CD8-positive, alpha-beta memory T cell (primary cell): ENCODE results near the gene OCA2. TPM values are rescaled to one million over a fixed set of nuclear protein-coding genes. Genes with fewer than 3 reads are reported as not detected.

Source experiments
- CTCF ChIA-PET: fragments of 350-600 bp; sonication (Branson Sonifier 250); formaldehyde crosslinking; loops from one replicate; lab custom pipeline; 2021; ENCODE audit warnings: antibody characterized with exemption; lab: Charles Lee
- POLR2A ChIA-PET: fragments of 350-600 bp; sonication (Branson Sonifier 250); formaldehyde crosslinking; loops from one replicate; lab custom pipeline; 2021; ENCODE audit warnings: antibody characterized with exemption; lab: Charles Lee
- DNase-seq, 5 donors: peaks; one replicate each; pipeline versions ENCODE4 v3.0.0 to v3.0.0-alpha.2; 2020 to 2022; ENCODE audit warnings: mixed read lengths in 1 of 5
- H3K27ac ChIP-seq: one replicate; pipeline ENCODE4 v1.7.0; 2013; ENCODE audit warnings: low read depth, mild to moderate bottlenecking, low read length, moderate library complexity
- H3K27me3 ChIP-seq: 2 replicates; pipeline ENCODE4 v1.7.0; 2013; ENCODE audit warnings: low read length, mild to moderate bottlenecking; ENCODE audit not compliant: insufficient read depth, poor library complexity, severe bottlenecking
- H3K36me3 ChIP-seq: 2 replicates; pipeline ENCODE4 v1.7.0; 2013; ENCODE audit warnings: mild to moderate bottlenecking, low read length, moderate library complexity; ENCODE audit not compliant: insufficient read depth
- H3K4me1 ChIP-seq: 2 replicates; pipeline ENCODE4 v1.7.0; 2013; ENCODE audit warnings: mild to moderate bottlenecking, low read length, moderate library complexity; ENCODE audit not compliant: insufficient read depth
- H3K4me3 ChIP-seq: 2 replicates; pipeline ENCODE4 v1.7.0; 2013; ENCODE audit warnings: mild to moderate bottlenecking, low read length
- H3K9me3 ChIP-seq: 2 replicates; pipeline ENCODE4 v1.7.0; 2013; ENCODE audit warnings: mild to moderate bottlenecking, low read length
- H3K27ac Mint-ChIP-seq, 8 donors: one replicate each; pipeline ENCODE4 v1.8.0; 2020 to 2021; ENCODE audit warnings: mixed read lengths in 8 of 8, mild to moderate bottlenecking in 6 of 8, inconsistent platforms in 3 of 8, moderate library complexity in 3 of 8
- H3K27me3 Mint-ChIP-seq, 2 donors: one replicate each; pipeline ENCODE4 v1.8.0; 2020 to 2021; ENCODE audit warnings: mixed read lengths in 2 of 2, mild to moderate bottlenecking in 1 of 2, moderate library complexity in 1 of 2
- H3K36me3 Mint-ChIP-seq, 3 donors: one replicate each; pipeline ENCODE4 v1.8.0; 2020 to 2021; ENCODE audit warnings: mixed read lengths in 3 of 3, inconsistent platforms in 1 of 3, mild to moderate bottlenecking in 1 of 3
- H3K4me1 Mint-ChIP-seq, 3 donors: one replicate each; pipeline ENCODE4 v1.8.0; 2020 to 2021; ENCODE audit warnings: mixed read lengths in 3 of 3, inconsistent platforms in 1 of 3, mild to moderate bottlenecking in 1 of 3
- H3K4me3 Mint-ChIP-seq, 7 donors: one replicate each; pipeline ENCODE4 v1.8.0; 2020 to 2021; ENCODE audit warnings: mixed read lengths in 7 of 7, mild to moderate bottlenecking in 6 of 7, moderate library complexity in 4 of 7, inconsistent platforms in 2 of 7
- H3K9me3 Mint-ChIP-seq, 5 donors: one replicate each; pipeline ENCODE4 v1.8.0; 2020 to 2022; ENCODE audit warnings: mixed read lengths in 5 of 5, mild to moderate bottlenecking in 3 of 5, moderate library complexity in 2 of 5, inconsistent platforms in 1 of 5
- polyA plus RNA-seq: library from polyadenylated mRNA; unstranded; fragments of 300-500 nt; fragmentation: Illumina TruSeq; gene quantifications from one replicate; pipeline ENCODE4 v1.2.3, GENCODE V29; 2021
- total RNA-seq, 2 experiments: library from RNA; stranded (reverse); gene quantifications; one replicate each; pipeline ENCODE4 v1.2.3, GENCODE V29; 2021

Gene OCA2
- total and polyA plus RNA-seq, 3 experiments from 2014 or later = not detected

GRCh38 chr15:27928386-27928785 lies 170.7 kb downstream of the OCA2 start:
- H3K4me1 ChIP-seq = no peaks in the 10 kb centered on the region
- no peak overlapping the region for H3K4me3 ChIP-seq
- ChIA-PET POLR2A (no interaction called here), CTCF (no interaction called here)
- H3K36me3 Mint-ChIP-seq = no peaks in the 10 kb centered on the region
- peaks cover 0 to 1% of the 10 kb centered on the region in 2 donors for H3K27me3 Mint-ChIP-seq
- no peaks in the 10 kb centered on the region for H3K9me3 ChIP-seq
- no peaks in the 10 kb centered on the region for H3K36me3 ChIP-seq
- H3K4me1 Mint-ChIP-seq = no peaks in the 10 kb centered on the region
- H3K27ac Mint-ChIP-seq = no peak overlapping the region
- peaks cover 8 to 28% (median 10%) of the 10 kb centered on the region in 5 donors for H3K9me3 Mint-ChIP-seq
- H3K27me3 ChIP-seq = no peaks in the 10 kb centered on the region
- DNase-seq = no peak
- H3K27ac ChIP-seq = no peak overlapping the region
- H3K4me3 Mint-ChIP-seq = no peak overlapping the region

DNA sequence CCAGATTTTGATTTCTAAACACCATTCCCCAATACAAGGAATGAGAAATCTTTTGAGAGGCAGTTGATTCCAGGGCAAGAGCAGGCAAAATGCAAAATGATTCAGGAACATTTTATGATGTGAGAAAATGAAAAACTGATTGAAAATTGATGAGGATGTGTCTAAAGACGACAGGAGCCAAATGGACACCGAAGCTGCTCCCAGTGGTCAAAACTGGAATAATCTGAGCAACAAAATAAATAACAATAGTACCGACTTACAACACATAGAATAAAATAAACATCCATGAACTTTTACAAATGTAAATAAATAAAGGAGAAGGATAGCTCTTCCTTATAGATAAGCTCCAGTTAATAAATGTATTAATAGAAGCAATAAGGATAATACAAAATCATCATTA lies 186.8 kb downstream of the OCA2 start:
- H3K9me3 ChIP-seq = no peaks in the 10 kb centered on the region
- ChIA-PET POLR2A (no interaction called here), CTCF (no interaction called here)
- H3K36me3 ChIP-seq = no peaks in the 10 kb centered on the region
- H3K27me3 ChIP-seq = no peaks in the 10 kb centered on the region
- no peak overlapping the region for H3K27ac ChIP-seq
- no peak for DNase-seq
- H3K36me3 Mint-ChIP-seq = no peaks in the 10 kb centered on the region
- no peak overlapping the region for H3K4me3 ChIP-seq
- no peaks in the 10 kb centered on the region for H3K4me1 ChIP-seq
- no peak overlapping the region for H3K4me3 Mint-ChIP-seq
- H3K27me3 Mint-ChIP-seq = no peaks in the 10 kb centered on the region
- H3K9me3 Mint-ChIP-seq = peaks cover 4 to 33% (median 11%) of the 10 kb centered on the region in 5 donors
- no peak overlapping the region for H3K27ac Mint-ChIP-seq
- no peaks in the 10 kb centered on the region for H3K4me1 Mint-ChIP-seq

DNA sequence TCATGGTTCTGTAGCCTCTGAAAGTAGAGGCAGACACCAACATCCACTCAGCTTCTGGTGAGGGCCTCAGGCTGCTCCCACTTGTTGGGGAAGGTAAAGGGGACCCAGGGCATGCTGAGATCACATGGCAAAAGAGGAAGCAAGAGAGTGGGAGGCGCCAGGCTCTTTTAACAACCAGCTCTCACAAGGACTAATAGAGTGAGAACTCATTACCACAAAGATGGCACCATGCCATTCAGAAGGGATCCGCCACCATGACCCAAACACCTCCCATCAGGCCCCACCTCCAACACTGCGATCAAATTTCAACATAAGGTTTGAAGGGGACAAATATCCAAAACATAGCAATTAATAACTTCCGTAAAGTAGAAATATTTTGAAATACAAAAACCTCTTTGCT lies 192.3 kb downstream of the OCA2 start:
- CTCF ChIA-PET = no interaction called here
- H3K4me1 ChIP-seq = no peaks in the 10 kb centered on the region
- H3K9me3 ChIP-seq = no peaks in the 10 kb centered on the region
- H3K36me3 ChIP-seq = no peaks in the 10 kb centered on the region
- no peak overlapping the region for H3K27ac ChIP-seq
- POLR2A ChIA-PET = no interaction called here
- no peak overlapping the region for H3K27ac Mint-ChIP-seq
- H3K4me3 ChIP-seq = no peak overlapping the region
- H3K9me3 Mint-ChIP-seq = peaks cover 4 to 41% (median 9%) of the 10 kb centered on the region in 5 donors
- peaks cover 0 to 6% of the 10 kb centered on the region in 2 donors for H3K27me3 Mint-ChIP-seq
- no peak for DNase-seq
- H3K4me3 Mint-ChIP-seq = no peak overlapping the region
- H3K36me3 Mint-ChIP-seq = peaks cover 0 to 3% (median 0%) of the 10 kb centered on the region in 3 donors
- no peaks in the 10 kb centered on the region for H3K4me1 Mint-ChIP-seq
- no peaks in the 10 kb centered on the region for H3K27me3 ChIP-seq

DNA sequence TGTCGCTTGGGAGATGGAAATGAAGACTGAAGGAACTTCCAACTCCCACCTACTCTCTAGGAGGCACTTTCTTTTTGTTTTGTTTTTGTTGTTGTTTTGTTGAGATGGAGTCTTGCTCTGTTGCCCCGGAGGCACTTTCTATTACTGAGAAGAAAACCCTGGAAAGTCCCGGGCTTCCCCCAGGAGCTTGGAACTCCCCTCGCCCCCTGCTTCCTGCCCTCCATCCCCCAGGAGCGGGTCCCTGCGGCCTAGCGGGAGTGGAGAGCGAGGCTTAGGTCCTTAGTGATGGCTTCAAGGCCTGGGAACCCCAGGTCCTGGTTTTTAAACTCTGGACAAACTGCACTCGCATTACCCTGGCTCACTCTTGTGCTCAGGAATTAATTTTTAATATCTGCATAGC lies 195.7 kb downstream of the OCA2 start:
- Mint-ChIP-seq H3K4me3 (no peak overlapping the region), H3K27ac (no peak overlapping the region), H3K36me3 (peaks cover 0 to 3% (median 0%) of the 10 kb centered on the region in 3 donors), H3K9me3 (peaks cover 2 to 21% (median 7%) of the 10 kb centered on the region in 5 donors), H3K4me1 (no peaks in the 10 kb centered on the region), H3K27me3 (peaks cover 0 to 6% of the 10 kb centered on the region in 2 donors)
- Histone ChIP-seq H3K9me3 (no peaks in the 10 kb centered on the region), H3K27me3 (no peaks in the 10 kb centered on the region), H3K27ac (no peak overlapping the region), H3K4me1 (no peaks in the 10 kb centered on the region), H3K36me3 (no peaks in the 10 kb centered on the region), H3K4me3 (no peak overlapping the region)
- ChIA-PET POLR2A (no interaction called here), CTCF (no interaction called here)
- DNase-seq = no peak

GRCh38 chr15:27902680-27903385 lies 196.3 kb downstream of the OCA2 start:
- Mint-ChIP-seq H3K9me3 (peaks cover 2 to 18% (median 7%) of the 10 kb centered on the region in 5 donors), H3K36me3 (peaks cover 0 to 3% (median 0%) of the 10 kb centered on the region in 3 donors), H3K27ac (no peak overlapping the region), H3K4me3 (no peak overlapping the region), H3K4me1 (no peaks in the 10 kb centered on the region), H3K27me3 (peaks cover 0 to 6% of the 10 kb centered on the region in 2 donors)
- Histone ChIP-seq H3K27ac (no peak overlapping the region), H3K9me3 (no peaks in the 10 kb centered on the region), H3K36me3 (no peaks in the 10 kb centered on the region), H3K4me3 (no peak overlapping the region), H3K27me3 (no peaks in the 10 kb centered on the region), H3K4me1 (no peaks in the 10 kb centered on the region)
- ChIA-PET CTCF (no interaction called here), POLR2A (no interaction called here)
- DNase-seq = no peak

DNA sequence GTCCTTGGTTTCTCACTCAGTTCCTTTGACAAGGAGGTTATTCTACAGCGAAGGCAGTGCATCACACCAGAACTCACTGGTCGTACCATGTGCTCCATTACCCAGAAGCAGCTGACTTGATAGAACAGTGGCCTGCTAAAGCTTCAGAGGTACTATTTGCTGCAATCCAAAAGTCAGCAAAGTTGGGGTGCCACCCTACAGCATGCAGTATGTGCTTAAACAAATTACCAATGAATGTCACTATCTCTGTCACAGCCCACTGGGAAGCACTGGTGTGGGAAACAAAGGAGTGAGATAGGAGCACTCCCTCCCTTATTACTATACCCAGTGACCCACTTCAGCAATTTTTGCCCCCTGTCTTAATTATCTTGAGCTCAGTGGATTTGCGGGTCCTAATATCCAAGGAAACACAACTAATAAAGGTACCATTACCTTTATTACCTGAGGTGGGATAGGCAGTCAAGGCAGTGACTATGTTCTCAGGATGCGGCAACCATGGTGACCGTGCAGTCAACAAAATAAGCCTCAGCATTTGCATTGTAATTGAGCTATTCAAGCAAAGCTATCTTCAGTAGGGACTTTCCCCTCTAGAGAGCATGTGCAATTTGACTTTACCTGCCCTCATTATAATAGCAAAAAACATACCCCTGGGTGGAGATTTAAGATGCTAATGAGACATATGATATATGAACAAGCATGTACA lies 199.4 kb downstream of the OCA2 start:
- no peak overlapping the region for H3K27ac ChIP-seq
- Mint-ChIP-seq H3K4me3 (no peak overlapping the region), H3K27ac (no peak overlapping the region), H3K36me3 (peaks cover 0 to 8% (median 3%) of the 10 kb centered on the region in 3 donors), H3K9me3 (peaks cover 4 to 14% (median 12%) of the 10 kb centered on the region in 5 donors), H3K4me1 (no peaks in the 10 kb centered on the region), H3K27me3 (peaks cover 0 to 4% of the 10 kb centered on the region in 2 donors)
- POLR2A ChIA-PET = no interaction called here
- H3K4me1 ChIP-seq = no peaks in the 10 kb centered on the region
- H3K27me3 ChIP-seq = no peaks in the 10 kb centered on the region
- no peaks in the 10 kb centered on the region for H3K36me3 ChIP-seq
- no peak for DNase-seq
- H3K4me3 ChIP-seq = no peak overlapping the region
- H3K9me3 ChIP-seq = no peaks in the 10 kb centered on the region
- CTCF ChIA-PET = no interaction called here

DNA sequence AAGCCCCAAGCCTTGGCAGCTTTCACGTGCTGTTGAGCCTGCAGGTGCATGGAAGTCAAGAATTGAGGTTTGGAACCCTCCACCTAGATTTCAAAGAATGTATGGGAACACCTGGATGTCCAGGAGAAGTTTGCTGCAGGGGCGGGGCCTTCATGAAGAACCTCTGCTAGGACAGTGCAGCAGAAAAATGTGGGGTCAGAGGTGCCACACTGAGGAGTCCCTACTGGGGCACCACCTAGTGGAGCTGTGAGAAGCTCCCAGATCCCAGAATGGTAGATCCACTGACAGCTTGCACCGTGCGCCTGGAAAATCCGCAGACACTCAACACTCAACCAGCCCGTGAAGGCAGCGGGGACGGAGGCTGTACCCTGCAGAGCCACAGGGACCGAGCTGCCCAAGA lies 201.6 kb downstream of the OCA2 start:
- Mint-ChIP-seq H3K4me1 (no peaks in the 10 kb centered on the region), H3K27ac (no peak overlapping the region), H3K4me3 (no peak overlapping the region), H3K9me3 (peaks cover 15 to 26% (median 24%) of the 10 kb centered on the region in 5 donors), H3K27me3 (no peaks in the 10 kb centered on the region), H3K36me3 (peaks cover 0 to 7% (median 3%) of the 10 kb centered on the region in 3 donors)
- H3K36me3 ChIP-seq = no peaks in the 10 kb centered on the region
- no peaks in the 10 kb centered on the region for H3K27me3 ChIP-seq
- no peak overlapping the region for H3K4me3 ChIP-seq
- H3K9me3 ChIP-seq = no peaks in the 10 kb centered on the region
- no peak for DNase-seq
- ChIA-PET POLR2A (no interaction called here), CTCF (no interaction called here)
- no peaks in the 10 kb centered on the region for H3K4me1 ChIP-seq
- no peak overlapping the region for H3K27ac ChIP-seq

GRCh38 chr15:27894645-27895044 lies 204.5 kb downstream of the OCA2 start:
- no peak for DNase-seq
- H3K4me1 ChIP-seq = no peaks in the 10 kb centered on the region
- H3K9me3 ChIP-seq = no peaks in the 10 kb centered on the region
- peaks cover 0 to 8% (median 3%) of the 10 kb centered on the region in 3 donors for H3K36me3 Mint-ChIP-seq
- H3K36me3 ChIP-seq = no peaks in the 10 kb centered on the region
- no peaks in the 10 kb centered on the region for H3K4me1 Mint-ChIP-seq
- H3K27ac ChIP-seq = no peak overlapping the region
- no peak overlapping the region for H3K4me3 ChIP-seq
- CTCF ChIA-PET = no interaction called here
- no peak overlapping the region for H3K4me3 Mint-ChIP-seq
- POLR2A ChIA-PET = no interaction called here
- peaks cover 20 to 44% (median 28%) of the 10 kb centered on the region in 5 donors for H3K9me3 Mint-ChIP-seq
- H3K27ac Mint-ChIP-seq = no peak overlapping the region
- H3K27me3 Mint-ChIP-seq = no peaks in the 10 kb centered on the region
- no peaks in the 10 kb centered on the region for H3K27me3 ChIP-seq
